Forelimb muscle (tissue), 1 donor: ENCODE data around the gene PIK3CD. TPM values are rescaled to one million over a fixed set of nuclear protein-coding genes. Genes with fewer than 3 reads are reported as not detected.
"Not testable (repeated sequence)": the region's sequence is repeated elsewhere in the genome, so short reads cannot be mapped to it uniquely, and the experiment has no call there.

Experiments used
- DNase-seq: peaks from one replicate; pipeline ENCODE4 v3.0.0-alpha.2; 2013; ENCODE audit warnings: low read depth
- polyA plus RNA-seq: library from polyadenylated mRNA; unstranded; fragments of 120-200 nt; gene quantifications from one replicate; pipeline ENCODE4 v1.2.1, GENCODE V29; 2013; ENCODE audit not compliant: insufficient read length

The PIK3CD gene
- polyA plus RNA-seq, 1 donor: 1.9 TPM

GRCh38 chr1:9621032-9621431 lies 30.5 kb upstream of the PIK3CD start:
- no peak for DNase-seq

GRCh38 chr1:9624081-9624480 lies 27.4 kb upstream of the PIK3CD start:
- DNase-seq: no peak

GRCh38 chr1:9625030-9625429 lies 26.5 kb upstream of the PIK3CD start:
- not testable (repeated sequence) for DNase-seq

GRCh38 chr1:9626201-9626608 lies 25.3 kb upstream of the PIK3CD start:
- no peak for DNase-seq

GRCh38 chr1:9628541-9629444 lies 22.7 kb upstream of the PIK3CD start:
- no peak for DNase-seq

DNA sequence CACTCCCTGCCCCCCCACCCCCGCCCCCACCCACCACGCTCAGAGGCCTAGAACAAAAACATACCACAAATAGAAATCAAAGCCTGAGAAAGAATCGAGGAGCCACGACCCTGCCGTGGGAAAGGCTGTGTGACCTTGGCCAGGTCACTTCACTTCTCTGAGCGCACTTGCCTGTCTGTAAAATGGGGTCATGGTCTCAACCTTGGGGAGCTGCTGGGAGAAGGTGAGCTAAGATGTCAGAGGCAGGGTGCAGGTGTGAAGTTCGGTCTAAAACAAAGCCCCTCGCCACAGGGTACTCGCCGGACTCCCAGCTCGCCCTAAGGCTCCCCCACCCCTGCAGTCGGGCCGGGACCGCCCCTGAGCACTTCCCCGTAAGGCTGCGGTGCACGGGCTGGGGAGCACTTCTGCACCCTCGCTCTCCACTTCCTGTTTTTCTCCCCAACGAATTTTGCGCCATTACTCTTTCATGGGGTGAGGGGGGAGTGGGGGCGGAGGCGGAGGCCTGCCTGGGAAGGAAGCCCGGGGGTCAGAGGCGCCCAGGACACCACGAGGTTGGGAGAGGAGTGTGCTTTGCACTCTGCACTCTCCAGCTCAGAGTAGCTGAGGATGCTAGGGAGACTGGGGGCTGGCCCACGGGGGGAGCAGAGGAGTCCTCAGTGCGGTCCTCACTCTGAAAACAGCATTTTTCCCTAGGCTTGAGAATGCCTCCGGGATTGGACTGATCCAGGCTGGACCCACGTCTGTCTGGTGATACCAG lies 21.9 kb upstream of the PIK3CD start:
- no peak for DNase-seq

DNA sequence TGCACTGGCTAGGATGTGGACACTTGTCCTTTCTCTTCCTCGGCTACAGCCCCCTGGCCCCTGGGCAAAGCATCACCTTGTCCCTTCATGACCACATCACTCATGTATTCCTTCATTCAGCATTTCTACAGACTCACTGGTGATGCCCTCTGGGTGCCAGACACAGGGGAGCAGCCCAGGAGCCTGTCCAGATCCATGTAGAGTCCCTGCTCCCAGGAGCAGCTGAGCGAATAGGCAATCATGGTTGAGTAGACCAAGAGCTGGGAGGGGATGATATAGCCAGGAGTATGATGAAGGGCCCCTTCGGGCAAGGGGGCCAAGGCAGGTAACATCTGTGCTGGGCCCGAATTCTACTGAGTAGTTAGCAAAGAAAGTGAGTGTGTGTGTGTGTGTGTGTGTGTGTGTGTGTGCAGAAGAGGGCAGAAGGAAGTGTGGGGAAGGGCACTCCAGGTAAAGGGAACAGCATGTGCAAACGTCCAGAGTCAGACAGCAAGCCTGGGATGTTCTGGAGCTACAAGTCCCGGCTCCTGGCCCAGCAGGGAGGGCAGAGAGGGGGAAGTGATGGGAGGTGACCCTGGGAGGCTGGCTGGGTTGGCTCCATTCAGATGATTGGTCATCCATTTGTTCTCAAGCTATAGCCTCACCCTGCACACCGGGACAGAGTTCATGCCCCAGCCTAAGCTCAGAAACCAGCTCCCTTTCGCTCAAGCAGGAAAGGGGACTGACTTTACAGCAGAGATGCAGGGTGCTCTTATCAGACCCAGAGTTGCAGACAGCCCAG lies 21.0 kb upstream of the PIK3CD start:
- no peak for DNase-seq

- no peak for DNase-seq
These were observed 19.9 kb upstream of the PIK3CD start for GRCh38 chr1:9631613-9632012.

- DNase-seq: no peak
These were observed 18.0 kb upstream of the PIK3CD start for GRCh38 chr1:9633493-9633892.

DNA sequence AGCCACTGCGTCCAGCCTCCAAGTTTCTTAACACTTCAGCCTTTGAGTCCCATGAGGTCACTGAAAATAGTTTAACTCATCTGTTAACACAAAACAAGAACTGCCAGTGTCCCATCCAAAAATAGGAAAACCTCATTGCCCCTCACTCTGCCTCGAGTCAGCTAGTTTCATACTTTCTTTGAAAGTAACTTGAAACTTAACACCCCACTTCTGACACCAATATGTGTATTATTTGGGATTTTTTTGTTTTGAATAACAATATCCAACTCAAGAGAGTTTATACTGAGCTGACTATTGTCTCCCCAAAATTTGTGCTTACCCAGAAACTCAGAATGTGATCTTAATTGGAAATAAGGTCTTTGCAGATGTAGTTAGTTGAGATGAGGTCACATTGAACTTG lies 16.9 kb upstream of the PIK3CD start:
- no peak for DNase-seq

DNA sequence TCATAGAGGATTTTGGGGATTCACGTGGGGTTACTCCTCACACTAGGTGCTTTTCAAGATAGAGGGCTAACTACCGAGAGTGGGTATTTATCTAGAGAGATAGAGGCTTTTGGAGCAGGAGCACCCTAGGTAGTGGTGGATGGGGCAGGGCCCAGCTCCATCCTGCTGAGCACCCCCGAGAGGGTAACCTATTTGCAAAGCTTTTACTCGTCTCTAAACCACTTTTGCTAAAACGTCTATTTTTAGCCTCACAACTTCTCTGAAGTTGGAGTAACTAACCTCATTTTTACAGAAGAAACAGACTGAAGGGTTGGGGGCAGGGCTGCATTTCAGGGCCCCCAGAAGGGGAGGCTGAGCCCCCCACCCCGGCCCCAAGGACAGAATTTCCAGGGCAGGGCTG lies 12.3 kb upstream of the PIK3CD start:
- no peak for DNase-seq

DNA sequence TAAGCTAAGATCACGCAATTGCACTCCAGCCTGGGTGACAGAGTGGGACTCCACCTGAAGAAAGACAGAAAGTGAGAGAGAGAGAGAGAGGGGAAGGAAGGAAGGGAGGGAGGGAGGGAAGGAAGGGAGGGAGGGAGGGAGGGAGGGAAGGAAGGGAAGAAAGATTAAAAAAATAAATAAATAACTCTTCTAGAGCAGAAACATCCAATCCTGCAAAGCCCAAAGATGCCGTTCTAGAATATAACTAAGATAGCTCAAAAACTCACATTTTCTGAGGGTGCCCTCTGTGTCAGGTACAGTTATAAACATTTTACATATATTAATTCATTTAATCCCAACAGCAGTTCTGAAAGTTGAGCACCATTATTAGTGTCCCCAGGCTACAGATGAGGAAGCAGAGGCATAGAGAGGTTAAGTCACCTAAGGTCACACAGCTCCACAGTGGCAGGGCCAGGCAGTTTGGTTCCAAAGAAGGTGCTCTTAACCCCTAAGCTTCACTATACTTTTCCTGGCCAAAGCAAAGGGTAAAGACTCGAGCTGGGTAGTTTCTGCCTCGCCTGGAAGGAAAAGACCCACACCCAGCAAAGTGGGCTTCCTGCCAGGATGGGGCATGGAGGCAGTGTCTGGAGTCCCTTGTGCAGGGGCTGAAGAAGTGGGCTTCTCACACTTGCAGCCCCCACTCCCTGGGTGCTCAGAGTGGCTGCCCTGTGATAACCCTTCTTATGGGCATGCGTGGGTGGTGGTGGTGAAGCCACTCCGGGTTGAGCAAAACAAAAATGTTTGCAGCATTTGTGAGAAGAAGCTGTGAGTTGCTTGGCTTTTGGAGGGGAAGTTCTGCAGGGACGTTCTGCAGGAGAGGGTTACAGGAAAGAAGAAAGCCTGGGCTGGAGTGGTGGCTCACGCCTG lies 7.9 kb upstream of the PIK3CD start:
- DNase-seq: no peak

GRCh38 chr1:9646037-9646436 lies 5.5 kb upstream of the PIK3CD start:
- DNase-seq: no peak

- no peak for DNase-seq
These were observed 3.4 kb upstream of the PIK3CD start for GRCh38 chr1:9648171-9648570.

- no peak for DNase-seq
These were observed 1.8 kb upstream of the PIK3CD start for GRCh38 chr1:9649769-9650168.

GRCh38 chr1:9651220-9651564 lies 339 bp upstream of the PIK3CD start:
- DNase-seq: no peak

DNA sequence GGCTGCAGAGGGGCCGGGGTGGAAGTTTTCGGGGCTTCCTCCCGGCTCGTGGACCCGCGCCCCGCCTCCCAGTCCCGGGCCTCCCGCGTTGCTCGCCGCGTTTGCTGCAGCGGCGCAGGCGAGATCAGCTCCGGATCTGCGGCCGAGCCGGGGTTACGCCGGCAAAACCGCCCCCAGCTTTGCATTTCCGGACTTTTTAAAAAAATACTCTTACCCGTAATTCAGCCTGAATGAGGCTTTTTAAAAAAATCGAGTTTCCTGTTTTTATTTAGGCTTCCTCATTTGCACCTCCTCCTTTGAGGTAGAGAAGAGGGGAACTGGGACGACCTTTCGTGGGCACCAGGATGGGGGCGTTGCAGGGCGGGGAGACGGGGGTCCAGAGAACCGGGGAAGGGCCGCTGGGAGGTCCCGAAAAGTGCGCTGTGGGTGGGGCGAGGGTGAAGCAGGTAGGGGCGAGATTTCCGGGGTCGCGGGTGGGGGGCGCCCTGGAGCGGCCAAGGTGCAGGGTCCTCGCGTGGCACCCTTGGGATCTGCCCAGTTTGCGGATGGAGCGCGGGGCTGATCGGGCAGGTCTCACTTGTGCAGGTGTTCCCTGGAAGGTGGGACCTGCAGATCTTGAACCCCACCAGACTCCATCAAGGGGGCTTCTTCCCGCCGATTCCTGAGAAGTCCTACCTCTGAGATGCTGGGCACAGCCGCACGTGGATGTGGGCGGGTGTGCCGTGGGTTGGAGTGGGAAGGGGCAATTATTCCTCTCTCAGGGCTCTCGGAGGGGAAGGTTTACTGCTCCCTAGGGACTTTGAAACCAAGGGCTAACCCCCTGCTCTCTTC lies 1.1 kb downstream of the PIK3CD start:
- DNase-seq: no peak

- no peak for DNase-seq
These were observed 1.6 kb downstream of the PIK3CD start for GRCh38 chr1:9653210-9653490.

DNA sequence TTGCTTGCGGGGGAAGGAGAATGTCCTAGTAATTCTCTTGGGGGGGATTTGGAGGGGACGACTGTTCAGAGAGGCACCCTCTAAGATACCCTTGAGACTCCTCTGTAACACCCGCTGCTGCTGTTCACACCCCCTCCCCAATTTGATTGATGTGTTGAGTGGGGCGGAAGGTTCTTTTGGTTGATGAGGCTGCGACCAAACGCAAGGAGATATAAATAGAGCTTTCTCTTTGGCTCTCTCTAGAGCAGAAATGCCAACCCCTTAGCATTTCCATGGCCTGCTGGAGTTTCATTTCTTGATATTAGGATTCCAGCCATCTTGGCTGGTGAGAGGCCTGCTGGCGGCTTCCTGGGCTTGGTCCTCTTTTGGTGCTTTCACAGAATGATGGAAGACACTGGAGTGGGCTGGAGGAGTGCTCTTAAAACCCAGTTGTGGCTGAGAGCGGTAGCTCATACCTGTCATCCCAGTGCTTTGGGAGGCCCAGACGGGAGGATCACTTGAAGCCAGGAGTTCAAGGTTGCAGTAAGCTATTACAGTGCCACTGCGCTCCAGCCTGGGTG lies 2.0 kb downstream of the PIK3CD start:
- no peak for DNase-seq
